Activated naive CD4-positive, alpha-beta T cell treated with anti-CD3 and anti-CD28 coated beads, Interleukin-2, amount 10 ng/mL, durations not matched to agents 7 days and 5 days (primary cell): ENCODE measurements around the gene SMARCD1.
A peak's percentile ranks its signal among the peaks of the same experiment; 100 is the strongest.

Experiments used
- CTCF ChIA-PET: fragments of 350-600 bp; sonication (Branson Sonifier 250); formaldehyde crosslinking; loops from one replicate; lab custom pipeline; 2021; ENCODE audit warnings: antibody characterized with exemption; lab: Charles Lee
- DNase-seq: peaks from one replicate; pipeline ENCODE4 v3.0.0-alpha.2; 2020
- H3K27ac Mint-ChIP-seq: one replicate; pipeline ENCODE4 v1.8.0; 2021; ENCODE audit warnings: mild to moderate bottlenecking, moderate library complexity, mixed read lengths
- H3K27me3 Mint-ChIP-seq: one replicate; pipeline ENCODE4 v1.8.0; 2021; ENCODE audit warnings: mild to moderate bottlenecking, mixed read lengths
- H3K36me3 Mint-ChIP-seq: one replicate; pipeline ENCODE4 v1.8.0; 2021; ENCODE audit warnings: mixed read lengths
- H3K4me1 Mint-ChIP-seq: one replicate; pipeline ENCODE4 v1.8.0; 2021; ENCODE audit warnings: mixed read lengths
- H3K4me3 Mint-ChIP-seq: one replicate; pipeline ENCODE4 v1.8.0; 2021; ENCODE audit warnings: mild to moderate bottlenecking, moderate library complexity, mixed read lengths
- H3K9me3 Mint-ChIP-seq: one replicate; pipeline ENCODE4 v1.8.0; 2021; ENCODE audit warnings: mixed read lengths

The SMARCD1 gene

DNA sequence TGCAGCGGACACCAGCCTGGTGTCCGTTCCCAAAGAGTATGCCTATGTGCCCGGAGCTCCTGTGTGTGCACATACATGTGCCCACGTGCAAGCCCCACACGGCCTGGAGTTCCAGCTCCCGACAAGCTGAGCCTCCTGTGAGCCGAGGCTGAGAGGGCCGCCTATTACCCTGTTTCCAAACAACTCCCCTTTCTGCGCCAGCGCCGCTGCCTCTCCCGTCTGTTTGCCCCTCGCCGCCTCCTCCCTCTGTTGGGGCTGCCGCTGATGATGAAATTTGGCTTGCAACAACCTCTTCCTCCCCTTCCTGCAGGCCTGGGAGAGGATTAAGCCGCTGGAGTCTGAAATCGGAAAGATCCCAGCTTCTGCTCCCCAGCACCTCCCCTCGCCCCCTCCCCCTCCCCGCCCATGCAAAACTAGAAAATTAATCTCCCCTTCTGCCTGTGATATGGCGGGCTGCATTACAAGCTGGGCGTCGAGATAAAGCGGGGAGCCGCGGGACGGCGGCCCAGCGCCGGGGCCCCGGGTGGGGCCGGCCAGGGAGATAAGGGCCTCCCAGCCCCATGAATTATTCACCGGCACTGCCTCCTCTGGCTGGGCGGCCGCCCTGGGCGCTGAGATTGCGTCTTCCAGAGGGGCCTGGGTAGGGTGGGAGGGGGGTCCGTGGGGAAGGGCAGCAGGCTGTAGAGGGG is 34.6 kb upstream of the SMARCD1 start:
- Mint-ChIP-seq H3K27ac (no peak overlapping the region), H3K4me3 (no peak overlapping the region), H3K4me1 (no peaks in the 10 kb centered on the region), H3K9me3 (no peaks in the 10 kb centered on the region), H3K36me3 (no peaks in the 10 kb centered on the region), H3K27me3 (peaks cover 56% of the 10 kb centered on the region)
- CTCF ChIA-PET = interaction anchor here (1.0 to 4.0 kb wide), 3 partner anchors 9 to 83 kb away, joined by 3 to 22 read pairs (median 7); no protein-coding TSS in a partner anchor
- DNase-seq = no peak

GRCh38 chr12:50051101-50051806 is 33.9 kb upstream of the SMARCD1 start:
- no peak overlapping the region for H3K27ac Mint-ChIP-seq
- CTCF ChIA-PET = interaction anchor here (1.6 to 4.0 kb wide), 2 partner anchors 12 to 84 kb away, joined by 7 to 22 read pairs; no protein-coding TSS in a partner anchor
- no peaks in the 10 kb centered on the region for H3K36me3 Mint-ChIP-seq
- H3K4me3 Mint-ChIP-seq = no peak overlapping the region
- DNase-seq = no peak
- H3K27me3 Mint-ChIP-seq = peaks cover 63% of the 10 kb centered on the region
- peaks cover 7% of the 10 kb centered on the region for H3K4me1 Mint-ChIP-seq
- no peaks in the 10 kb centered on the region for H3K9me3 Mint-ChIP-seq

DNA sequence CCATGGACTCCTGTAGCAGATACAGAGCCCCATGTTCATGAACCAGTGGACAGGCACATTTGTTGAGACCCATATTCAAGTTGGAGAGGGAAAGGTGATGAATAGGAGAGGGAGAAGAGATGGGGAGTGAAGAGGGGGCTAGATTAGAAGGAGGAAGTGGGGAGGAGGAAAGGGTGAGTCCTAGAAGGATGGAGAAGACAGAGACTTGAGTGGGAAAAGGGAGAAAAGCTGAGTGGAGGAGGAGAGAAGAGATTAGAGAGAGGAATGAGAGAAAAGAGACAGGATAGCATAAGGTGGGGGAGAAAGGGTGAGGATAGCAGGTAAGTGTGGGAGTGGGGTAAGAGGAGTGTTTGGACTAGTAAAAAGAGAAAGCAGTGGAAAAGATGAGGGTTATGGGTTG is 32.6 kb upstream of the SMARCD1 start:
- H3K27ac Mint-ChIP-seq = no peak overlapping the region
- peaks cover 15% of the 10 kb centered on the region for H3K4me1 Mint-ChIP-seq
- CTCF ChIA-PET = interaction anchor here (1.5 to 5.1 kb wide), 4 partner anchors 9 to 86 kb away, joined by 3 to 94 read pairs (median 44); no protein-coding TSS in a partner anchor
- H3K27me3 Mint-ChIP-seq = peaks cover 74% of the 10 kb centered on the region
- no peaks in the 10 kb centered on the region for H3K36me3 Mint-ChIP-seq
- DNase-seq = no peak
- no peaks in the 10 kb centered on the region for H3K9me3 Mint-ChIP-seq
- H3K4me3 Mint-ChIP-seq = no peak overlapping the region

GRCh38 chr12:50052964-50053363 is 32.2 kb upstream of the SMARCD1 start:
- CTCF ChIA-PET = interaction anchor here (1.5 to 5.1 kb wide), 4 partner anchors 9 to 86 kb away, joined by 3 to 94 read pairs (median 44); no protein-coding TSS in a partner anchor
- peaks cover 76% of the 10 kb centered on the region for H3K27me3 Mint-ChIP-seq

DNA sequence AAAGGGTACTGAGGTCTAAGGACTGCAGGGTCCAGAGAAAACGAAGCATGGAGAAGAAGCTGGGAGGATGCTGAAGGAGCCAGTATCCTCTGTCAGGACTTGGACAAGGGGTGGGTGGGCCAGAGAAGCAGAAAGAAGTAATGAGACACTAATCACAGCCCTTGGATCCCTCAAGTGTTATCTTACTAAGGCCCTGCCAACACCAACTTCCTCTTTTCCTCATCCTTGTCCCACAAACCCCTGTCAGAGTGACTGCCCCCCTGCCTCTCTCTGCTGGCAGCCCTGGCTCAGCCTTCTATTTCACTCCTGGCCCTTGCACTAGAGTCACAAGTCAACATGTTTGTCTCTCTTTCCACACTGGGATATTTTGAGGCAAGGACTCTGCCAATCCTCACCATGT is 31.6 kb upstream of the SMARCD1 start:
- CTCF ChIA-PET = interaction anchor here (1.5 to 5.1 kb wide), 4 partner anchors 10 to 87 kb away, joined by 3 to 94 read pairs (median 44); no protein-coding TSS in a partner anchor
- H3K27me3 Mint-ChIP-seq = peaks cover 80% of the 10 kb centered on the region
- no peak overlapping the region for H3K4me3 Mint-ChIP-seq

More at GRCh38 chr12:50052964-50053363, 32.2 kb upstream of the SMARCD1 start:
- H3K4me1 Mint-ChIP-seq = peaks cover 15% of the 10 kb centered on the region
- DNase-seq = no peak
- H3K9me3 Mint-ChIP-seq = no peaks in the 10 kb centered on the region
- no peak overlapping the region for H3K27ac Mint-ChIP-seq
- no peak overlapping the region for H3K4me3 Mint-ChIP-seq
- no peaks in the 10 kb centered on the region for H3K36me3 Mint-ChIP-seq

DNA sequence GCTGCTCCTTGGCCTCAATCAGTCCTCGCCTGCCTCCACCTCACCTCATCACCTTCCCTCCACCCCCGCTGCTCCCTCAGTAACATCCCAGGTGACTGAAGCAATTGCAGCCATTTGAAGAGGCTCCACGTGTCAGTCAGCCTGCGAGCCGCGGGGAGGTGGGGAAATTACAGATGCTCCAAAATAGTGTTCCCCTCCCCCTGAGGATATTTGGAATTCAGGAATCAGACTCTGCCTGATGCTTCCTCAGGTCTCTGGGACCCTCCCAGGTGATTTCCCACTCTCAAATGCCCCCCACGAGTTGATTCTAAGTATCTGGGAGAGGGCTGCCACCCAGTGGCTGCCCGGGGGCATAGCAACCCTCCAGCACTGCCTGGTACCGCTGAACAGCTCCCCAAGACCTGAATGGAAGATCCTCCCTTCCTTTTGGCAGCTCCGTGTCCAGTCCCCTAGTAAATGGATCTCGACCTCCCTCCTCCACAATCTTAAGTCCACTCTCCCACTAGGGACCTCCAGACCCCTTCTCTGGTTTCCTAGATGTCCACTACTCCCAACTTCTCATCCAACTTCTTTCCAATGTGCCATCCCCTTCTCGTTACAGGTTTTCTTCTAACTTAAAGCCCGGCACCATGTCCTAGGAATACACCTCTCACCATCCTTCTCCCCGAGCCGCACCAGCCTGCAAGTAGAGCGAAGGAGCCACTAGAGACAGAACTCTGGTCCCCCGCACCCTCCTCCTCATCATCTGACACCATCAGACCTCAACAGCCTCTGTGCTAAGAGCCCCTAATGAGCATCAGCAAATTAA is 29.1 kb upstream of the SMARCD1 start:
- Mint-ChIP-seq H3K4me1 (peaks cover 36% of the 10 kb centered on the region), H3K27ac (no peak overlapping the region), H3K27me3 (peaks cover 73% of the 10 kb centered on the region), H3K4me3 (peak overlapping the region; percentile 14), H3K36me3 (no peaks in the 10 kb centered on the region), H3K9me3 (no peaks in the 10 kb centered on the region)
- CTCF ChIA-PET = interaction anchor here (0.7 to 5.1 kb wide), 24 partner anchors 9 to 278 kb away, joined by 3 to 94 read pairs (median 5); partner anchors contain the start of genes RACGAP1 and SMARCD1
- peak; percentile 72 for DNase-seq

More for the DNA sequence above, 31.6 kb upstream of the SMARCD1 start:
- DNase-seq = no peak
- Mint-ChIP-seq H3K36me3 (no peaks in the 10 kb centered on the region), H3K9me3 (no peaks in the 10 kb centered on the region), H3K4me1 (peaks cover 15% of the 10 kb centered on the region), H3K27ac (no peak overlapping the region)

DNA sequence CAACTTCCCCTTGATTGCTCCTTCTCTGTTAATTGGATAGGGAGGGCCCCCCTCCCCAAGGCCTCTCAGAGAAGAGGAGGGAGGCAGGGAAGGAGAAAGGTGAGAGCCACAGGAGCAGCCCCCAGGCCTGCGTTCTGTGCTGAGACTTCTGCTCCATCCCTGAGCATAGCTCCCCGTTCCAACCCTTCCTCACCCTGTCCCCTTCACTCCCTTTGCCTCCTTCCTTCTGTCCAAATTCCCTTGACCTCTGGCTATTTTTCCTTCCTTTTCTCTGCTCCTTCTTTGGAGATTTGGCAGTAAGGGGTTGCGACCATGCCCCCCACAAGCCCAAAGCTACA is 28.5 kb upstream of the SMARCD1 start:
- Mint-ChIP-seq H3K4me3 (peak overlapping the region; percentile 78), H3K4me1 (peaks cover 41% of the 10 kb centered on the region), H3K27me3 (peaks cover 72% of the 10 kb centered on the region), H3K27ac (no peak overlapping the region), H3K9me3 (no peaks in the 10 kb centered on the region), H3K36me3 (no peaks in the 10 kb centered on the region)
- CTCF ChIA-PET = interaction anchor here (0.7 to 5.1 kb wide), 19 partner anchors 9 to 279 kb away, joined by 3 to 94 read pairs (median 6); partner anchors contain the start of genes RACGAP1 and SMARCD1
- no peak for DNase-seq

DNA sequence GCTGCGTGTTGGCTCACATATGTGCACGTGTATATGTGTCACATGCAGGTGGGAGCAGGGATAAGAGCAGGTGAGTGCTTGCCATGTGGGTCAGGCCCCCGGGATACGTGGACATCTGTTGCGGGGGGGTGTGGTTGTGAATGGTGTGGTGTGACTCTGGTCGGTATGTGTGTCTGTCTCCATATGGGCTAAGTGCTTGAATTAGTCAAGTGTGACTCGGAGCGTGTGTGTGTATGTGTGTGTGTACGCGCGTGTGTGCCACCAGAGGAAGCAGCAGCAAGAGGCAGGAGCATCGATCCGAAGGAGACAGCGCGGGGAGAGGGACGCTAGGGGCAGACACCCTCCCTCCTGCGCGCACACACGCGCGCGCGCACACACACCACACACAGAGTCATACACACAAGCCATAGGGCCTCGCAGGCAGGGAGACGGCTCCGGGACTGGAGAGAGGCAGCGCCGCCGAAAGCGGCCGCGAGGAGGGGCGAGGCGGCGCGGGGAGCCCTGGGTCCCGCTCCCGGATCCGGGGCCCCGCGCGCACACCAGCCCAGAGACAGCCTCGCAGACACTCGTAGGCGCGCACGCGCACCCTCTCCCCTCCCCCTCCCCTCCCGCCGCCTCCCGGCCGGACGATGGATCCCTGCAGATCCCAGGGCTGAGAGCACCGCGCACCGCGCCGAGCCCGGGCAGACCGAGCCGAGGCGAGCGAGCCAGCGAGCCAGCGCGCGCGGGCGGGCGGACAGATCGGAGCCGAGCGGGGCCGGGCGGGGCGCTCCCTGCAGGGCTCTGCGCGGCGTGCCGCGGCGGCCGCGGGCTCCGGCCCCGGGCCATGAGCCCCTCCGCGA is 27.9 kb upstream of the SMARCD1 start, which contains the start of gene ASIC1:
ASIC1 (plus strand) TSS at position 597 of the 842 bp plus-strand sequence. CDS start 1,171 bp downstream, outside the sequence.
- CTCF ChIA-PET = interaction anchor here (0.9 to 5.1 kb wide), 11 partner anchors 10 to 190 kb away, joined by 4 to 94 read pairs (median 29); partner anchors contain the start of gene RACGAP1
- Mint-ChIP-seq H3K27me3 (peaks cover 72% of the 10 kb centered on the region), H3K27ac (no peak within 1 kb of the TSS), H3K4me1 (peaks cover 44% of the 10 kb centered on the region), H3K4me3 (peak within 1 kb of the TSS; percentile 78), H3K9me3 (no peaks in the 10 kb centered on the region), H3K36me3 (no peaks in the 10 kb centered on the region)
- DNase-seq = peak; percentile 70

- H3K27me3 Mint-ChIP-seq = peaks cover 72% of the 10 kb centered on the region
- peak; percentile 39 for DNase-seq
- no peaks in the 10 kb centered on the region for H3K36me3 Mint-ChIP-seq
- peaks cover 45% of the 10 kb centered on the region for H3K4me1 Mint-ChIP-seq
- no peak overlapping the region for H3K27ac Mint-ChIP-seq
- H3K9me3 Mint-ChIP-seq = no peaks in the 10 kb centered on the region
- CTCF ChIA-PET = interaction anchor here (1.0 to 4.7 kb wide), 6 partner anchors 9 to 93 kb away, joined by 3 to 50 read pairs (median 5); no protein-coding TSS in a partner anchor
- peak overlapping the region; percentile 45 for H3K4me3 Mint-ChIP-seq
These were observed 27.1 kb upstream of the SMARCD1 start for GRCh38 chr12:50057896-50058670.

DNA sequence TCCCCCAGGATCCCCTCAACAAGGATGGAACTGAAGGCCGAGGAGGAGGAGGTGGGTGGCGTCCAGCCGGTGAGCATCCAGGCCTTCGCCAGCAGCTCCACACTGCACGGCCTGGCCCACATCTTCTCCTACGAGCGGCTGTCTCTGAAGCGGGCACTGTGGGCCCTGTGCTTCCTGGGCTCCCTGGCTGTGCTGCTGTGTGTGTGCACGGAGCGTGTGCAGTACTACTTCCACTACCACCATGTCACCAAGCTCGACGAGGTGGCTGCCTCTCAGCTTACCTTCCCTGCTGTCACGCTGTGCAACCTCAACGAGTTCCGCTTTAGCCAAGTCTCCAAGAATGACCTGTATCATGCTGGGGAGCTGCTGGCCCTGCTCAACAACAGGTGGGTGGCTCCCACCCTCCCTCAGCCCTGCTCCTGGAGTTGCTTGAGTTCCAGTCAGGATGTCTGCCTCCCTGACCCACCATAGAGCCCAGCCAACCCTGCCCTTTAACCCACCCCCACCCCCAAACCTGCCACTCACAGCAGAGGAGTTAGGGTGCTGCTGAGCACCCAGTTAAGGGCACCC is 26.3 kb upstream of the SMARCD1 start:
- DNase-seq = peak; percentile 31
- H3K27ac Mint-ChIP-seq = peak overlapping the region; percentile 55
- H3K27me3 Mint-ChIP-seq = peaks cover 72% of the 10 kb centered on the region
- H3K36me3 Mint-ChIP-seq = no peaks in the 10 kb centered on the region
- CTCF ChIA-PET = interaction anchor here (1.5 to 4.7 kb wide), 8 partner anchors 11 to 94 kb away, joined by 3 to 50 read pairs (median 5); no protein-coding TSS in a partner anchor
- no peaks in the 10 kb centered on the region for H3K9me3 Mint-ChIP-seq
- peaks cover 45% of the 10 kb centered on the region for H3K4me1 Mint-ChIP-seq
- H3K4me3 Mint-ChIP-seq = peak overlapping the region; percentile 36

- peak; percentile 74 for DNase-seq
- no peaks in the 10 kb centered on the region for H3K36me3 Mint-ChIP-seq
- H3K4me3 Mint-ChIP-seq = peak overlapping the region; percentile 11
- peak overlapping the region; percentile 78 for H3K27ac Mint-ChIP-seq
- H3K4me1 Mint-ChIP-seq = peaks cover 45% of the 10 kb centered on the region
- no peaks in the 10 kb centered on the region for H3K9me3 Mint-ChIP-seq
- H3K27me3 Mint-ChIP-seq = peaks cover 76% of the 10 kb centered on the region
- CTCF ChIA-PET = interaction anchor here (1.4 to 4.7 kb wide), 10 partner anchors 10 to 94 kb away, joined by 3 to 50 read pairs (median 4); no protein-coding TSS in a partner anchor
These were observed 25.6 kb upstream of the SMARCD1 start for GRCh38 chr12:50059440-50060119.
